GM15510 (cell line): Measurements from ENCODE around the gene NDC80.

ENCODE experiments used
- POLR2A ChIP-seq: IDR thresholded peaks from 3 replicates; pipeline ENCODE4 v1.6.1; 2011; ENCODE audit warnings: borderline replicate concordance; ENCODE audit not compliant: insufficient read length; ENCODE audit errors: extremely low read depth

Gene NDC80

GRCh38 chr18:2642771-2643170 is 71.4 kb downstream of the NDC80 start:
- TF ChIP-seq POLR2A = no peak

GRCh38 chr18:2644535-2644934 is 73.2 kb downstream of the NDC80 start:
- no peak for TF ChIP-seq POLR2A

DNA sequence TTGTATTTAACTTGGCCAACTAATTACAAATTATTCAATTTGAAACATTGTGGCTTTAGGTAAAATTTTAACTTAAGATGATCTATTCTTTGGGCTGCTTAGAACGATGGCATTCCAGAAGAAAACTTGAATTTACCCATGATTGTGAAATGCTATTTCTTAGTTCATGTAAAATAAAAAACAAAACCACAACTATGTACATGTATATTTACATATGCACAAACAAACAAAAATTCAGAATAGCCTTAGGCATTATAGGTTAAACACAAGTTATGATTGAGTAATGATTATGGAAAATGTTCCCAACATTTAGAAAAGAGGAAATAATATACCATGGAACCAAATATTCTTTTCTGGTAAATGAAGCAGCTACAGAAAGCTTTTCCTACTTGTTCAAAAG is 80.6 kb downstream of the NDC80 start:
- TF ChIP-seq POLR2A = no peak

- TF ChIP-seq POLR2A = no peak
These were observed 82.1 kb downstream of the NDC80 start for GRCh38 chr18:2653467-2653866.

DNA sequence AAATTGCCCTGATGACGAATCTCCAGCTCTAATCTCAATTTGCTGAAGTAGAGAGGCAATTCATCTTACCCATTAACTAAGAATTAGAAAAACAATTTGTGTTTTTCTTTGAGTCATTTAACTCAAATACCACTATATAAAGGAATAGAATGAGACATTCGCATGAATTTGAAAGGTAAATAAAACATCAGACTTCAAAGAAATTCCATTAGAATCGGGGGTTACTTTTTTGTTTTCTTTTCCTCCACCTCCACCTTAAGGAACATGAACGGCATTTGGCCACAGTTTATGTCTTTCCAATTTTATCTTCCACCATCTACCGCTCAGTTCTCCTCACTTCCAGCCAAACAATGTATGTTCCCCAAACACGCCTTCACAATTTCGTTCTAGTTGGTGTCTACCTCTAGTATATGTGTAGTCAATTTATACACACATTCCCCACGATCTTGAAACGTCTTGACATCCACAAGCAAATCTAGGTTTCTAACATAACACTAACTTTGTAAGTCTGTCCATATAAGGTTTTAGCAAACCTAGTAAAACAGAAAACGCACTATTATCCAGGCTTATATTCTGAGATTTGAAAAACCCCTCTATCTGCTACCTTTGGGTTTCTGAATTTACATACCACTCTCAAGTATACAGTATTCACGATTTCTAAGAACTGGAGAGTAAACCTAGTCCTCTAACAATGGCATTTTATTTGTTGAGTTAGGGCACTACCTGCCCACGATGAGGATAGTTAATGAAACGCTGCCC is 83.0 kb downstream of the NDC80 start:
- TF ChIP-seq POLR2A = no peak

DNA sequence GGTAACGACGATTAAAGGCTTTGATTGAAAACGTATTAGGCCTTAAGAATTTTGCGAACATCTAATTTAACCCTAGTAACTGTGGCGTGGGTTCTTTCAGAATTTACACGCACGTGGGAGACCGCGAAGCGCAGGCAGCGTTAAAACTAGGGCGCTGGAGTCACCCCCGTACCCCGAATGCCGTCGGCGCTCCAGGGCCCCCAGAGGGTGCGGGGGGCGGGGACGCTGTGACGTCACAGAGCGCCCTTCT is 83.5 kb downstream of the NDC80 start:
- no peak for TF ChIP-seq POLR2A

DNA sequence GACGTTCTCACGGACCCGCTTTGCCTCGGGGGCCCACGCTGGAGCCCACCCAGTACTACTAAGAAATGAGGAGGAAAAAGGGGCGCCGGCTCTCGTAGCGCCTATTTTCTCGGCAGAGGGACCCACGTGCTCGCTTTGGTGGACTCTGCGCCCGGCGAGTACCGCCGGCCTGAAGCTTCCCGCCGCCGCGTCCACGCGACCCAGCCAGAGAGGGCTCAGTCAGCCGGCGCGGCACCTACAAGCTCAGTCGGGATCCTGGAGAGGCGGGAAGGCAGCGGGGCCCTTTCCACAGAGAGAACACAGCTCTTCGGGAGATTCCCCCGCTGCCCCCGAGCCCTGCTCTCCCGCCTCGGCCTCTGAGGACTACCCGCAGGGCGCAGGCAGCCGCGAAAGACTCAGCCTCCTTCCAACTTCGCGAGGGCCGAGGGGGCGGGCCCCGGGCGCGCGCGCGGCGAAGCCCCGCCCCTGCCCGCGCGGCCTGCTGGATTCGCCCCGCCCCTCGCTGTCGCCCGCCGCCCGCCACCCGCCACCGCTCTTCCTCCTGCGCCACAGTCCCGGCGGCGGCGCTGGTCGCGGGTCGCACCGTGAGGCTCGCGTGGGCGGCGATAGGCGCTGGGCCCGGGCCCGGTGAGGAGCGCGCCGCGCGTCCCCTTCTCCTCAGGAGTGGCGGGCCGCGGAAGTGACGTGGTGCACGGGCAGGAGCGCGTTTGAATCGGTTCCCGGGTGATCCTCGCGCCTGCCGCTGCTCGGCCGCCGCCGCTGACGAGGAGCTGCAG is 84.0 kb downstream of the NDC80 start, which contains the start of gene SMCHD1:
Gene SMCHD1 (plus strand): TSS at position 549 of the 776 bp plus-strand sequence. CDS start 350 bp downstream, outside the sequence.
- TF ChIP-seq POLR2A = peak; percentile 96

- no peak for TF ChIP-seq POLR2A
These were observed 84.5 kb downstream of the NDC80 start for GRCh38 chr18:2655954-2656236.

DNA sequence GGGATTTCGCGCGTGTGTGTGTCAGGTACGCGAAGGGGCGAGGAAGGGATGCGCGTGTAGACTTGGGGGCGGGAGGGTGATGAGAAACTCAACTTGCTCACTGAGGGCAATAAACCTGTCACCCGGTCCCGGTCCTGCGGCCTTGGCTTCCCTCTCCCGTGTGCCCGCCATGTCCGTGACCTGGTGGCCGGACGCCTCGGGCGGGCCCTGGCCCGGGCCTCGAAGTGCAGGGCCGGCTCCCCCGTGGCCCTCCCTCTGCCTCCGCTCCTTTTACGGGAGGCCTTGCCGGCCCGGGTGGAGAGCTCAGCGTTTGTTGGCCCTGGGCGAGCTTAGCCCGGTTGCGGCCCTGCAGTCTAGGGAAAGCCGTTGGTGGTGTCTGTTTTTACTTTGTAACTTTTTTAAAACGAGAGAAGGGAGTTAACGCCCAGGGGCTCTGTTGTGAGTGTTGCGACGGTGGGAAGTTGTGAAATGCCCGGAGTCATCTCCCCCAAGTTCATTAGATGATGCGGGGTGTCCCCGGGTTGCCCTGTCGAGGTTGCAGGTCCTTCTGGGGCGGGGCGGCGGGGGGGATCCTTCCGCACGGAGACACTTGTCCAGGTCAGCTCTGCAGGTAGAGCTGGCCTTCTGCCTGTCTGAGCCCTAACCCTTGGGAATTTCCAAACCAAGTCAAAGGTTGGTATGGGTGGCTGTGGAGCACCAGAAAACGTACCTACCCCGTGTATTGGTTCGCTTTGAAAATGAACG is 85.1 kb downstream of the NDC80 start:
- TF ChIP-seq POLR2A = no peak

DNA sequence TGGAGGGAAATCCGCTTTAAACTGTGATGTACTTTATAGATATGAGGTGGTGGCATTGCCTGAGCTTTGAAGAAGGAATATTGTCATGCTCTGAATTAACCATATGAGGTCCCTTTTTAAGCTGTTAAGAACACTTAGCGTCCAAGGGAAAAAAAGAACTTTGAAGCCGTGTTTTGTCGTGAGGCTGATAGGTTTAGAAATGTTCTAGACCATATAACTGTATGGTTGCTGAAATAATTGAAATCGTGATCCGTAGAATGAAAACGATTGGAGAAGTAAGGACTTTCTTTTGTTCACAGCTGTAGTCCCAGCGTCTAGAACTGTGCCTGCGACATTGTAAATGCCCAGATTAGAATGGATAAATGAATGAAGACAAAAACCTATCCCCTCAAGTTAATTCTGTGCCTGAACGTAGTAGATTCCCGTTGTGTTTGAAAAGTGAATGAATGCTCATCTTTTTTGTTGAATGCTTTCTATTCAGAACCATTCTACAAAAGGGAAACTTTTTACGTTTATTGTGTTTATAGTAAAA is 85.7 kb downstream of the NDC80 start:
- no peak for TF ChIP-seq POLR2A

DNA sequence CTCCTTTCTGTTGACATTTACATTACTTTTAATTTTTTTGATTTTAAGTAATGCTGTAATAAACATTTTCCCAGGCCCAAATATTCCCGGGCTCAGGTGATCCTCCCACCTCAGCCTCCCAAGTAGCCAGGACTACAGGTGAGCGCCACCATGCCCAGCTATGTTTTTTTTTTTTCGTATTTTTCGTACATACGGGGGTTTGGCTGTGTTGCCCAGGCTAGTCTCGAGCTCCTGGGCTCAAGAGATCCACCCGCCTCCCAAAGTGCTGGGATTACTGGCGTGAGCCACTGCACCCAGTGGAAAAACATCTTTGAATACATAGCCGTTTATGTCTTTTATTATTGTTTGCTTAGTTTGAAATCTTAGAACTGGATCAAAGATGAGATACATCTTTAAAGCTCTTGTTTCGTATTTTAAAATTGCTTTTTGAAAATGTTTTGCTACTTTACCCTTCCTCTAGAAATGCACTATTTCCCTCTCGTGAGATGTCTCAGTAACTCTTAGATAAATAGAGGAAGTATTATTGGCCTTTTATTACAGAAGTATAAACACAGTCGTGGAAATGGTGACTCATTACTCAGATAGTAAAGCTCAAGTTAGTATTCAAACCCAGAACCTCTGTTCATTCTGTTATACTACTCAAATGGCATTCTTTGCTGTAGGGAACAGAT is 86.6 kb downstream of the NDC80 start:
- TF ChIP-seq POLR2A = no peak

DNA sequence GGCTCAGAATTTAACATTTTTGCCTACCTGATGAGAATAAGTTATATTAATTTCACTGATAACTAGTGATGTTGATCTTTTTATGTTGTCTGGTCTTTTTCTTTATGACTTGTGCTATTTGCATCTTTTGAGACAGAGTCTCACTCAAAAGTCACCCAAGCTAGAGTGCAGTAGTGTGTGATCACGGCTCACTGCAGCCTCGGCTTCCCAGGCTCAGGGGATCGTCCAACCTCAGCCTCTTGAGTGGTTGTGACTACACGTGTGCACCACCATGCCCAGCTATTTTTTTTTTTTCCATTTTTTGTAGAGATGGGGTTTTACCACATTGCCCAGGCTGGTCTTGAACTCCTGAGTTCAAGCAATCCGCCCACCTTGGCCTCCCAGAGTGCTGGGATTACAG is 91.6 kb downstream of the NDC80 start:
- no peak for TF ChIP-seq POLR2A
